Hepatocyte (in vitro differentiated cells): Measurements from ENCODE around the gene HECTD4. TPM values are rescaled to one million over a fixed set of nuclear protein-coding genes. Genes with fewer than 3 reads are reported as not detected.

Experiments
- DNase-seq: peaks from one replicate; pipeline ENCODE4 v3.0.0-alpha.2; 2016; ENCODE audit warnings: low spot score
- H2AFZ ChIP-seq: fragments of 200-600 bp; sonication (generic); 2 replicates; pipeline ENCODE4 v1.6.0; 2016; ENCODE audit warnings: antibody characterized with exemption, mild to moderate bottlenecking
- H3K27ac ChIP-seq: fragments of 200-600 bp; sonication (generic); 2 replicates; pipeline ENCODE4 v1.5.1; 2016; ENCODE audit warnings: mild to moderate bottlenecking
- H3K27me3 ChIP-seq: fragments of 200-600 bp; sonication (generic); 2 replicates; pipeline ENCODE4 v1.6.1; 2016
- H3K36me3 ChIP-seq: fragments of 200-600 bp; sonication (generic); replicated peaks from 2 replicates; pipeline ENCODE4 v1.5.1; 2016; ENCODE audit warnings: low read depth; ENCODE audit not compliant: insufficient read depth
- H3K4me1 ChIP-seq: fragments of 200-600 bp; sonication (generic); 2 replicates; pipeline ENCODE4 v1.5.1; 2016; ENCODE audit warnings: mild to moderate bottlenecking, moderate library complexity; ENCODE audit not compliant: insufficient read depth
- H3K4me2 ChIP-seq: fragments of 200-600 bp; sonication (generic); 2 replicates; pipeline ENCODE4 v1.6.0; 2016
- H3K4me3 ChIP-seq: fragments of 200-600 bp; sonication (generic); 2 replicates; pipeline ENCODE4 v1.5.1; 2016; ENCODE audit warnings: mild to moderate bottlenecking
- H3K79me2 ChIP-seq: fragments of 200-600 bp; sonication (generic); 2 replicates; pipeline ENCODE4 v1.6.0; 2017; ENCODE audit warnings: mild to moderate bottlenecking
- H3K9me2 ChIP-seq: fragments of 200-600 bp; sonication (generic); replicated peaks from 2 replicates; pipeline ENCODE4 v1.6.0; 2017; ENCODE audit warnings: mild to moderate bottlenecking; ENCODE audit not compliant: insufficient read depth
- H3K9me3 ChIP-seq: fragments of 200-600 bp; sonication (generic); 2 replicates; pipeline ENCODE4 v1.5.1; 2016; ENCODE audit warnings: low read depth, mild to moderate bottlenecking
- H4K20me1 ChIP-seq: fragments of 200-600 bp; sonication (generic); 2 replicates; pipeline ENCODE4 v1.6.0; 2016; ENCODE audit warnings: mild to moderate bottlenecking; ENCODE audit not compliant: insufficient read depth, poor library complexity, severe bottlenecking
- EZH2 ChIP-seq: fragments of 200-600 bp; sonication (generic); IDR thresholded peaks from 2 replicates; pipeline ENCODE4 v1.6.1; 2016; ENCODE audit warnings: antibody characterized with exemption, mild to moderate bottlenecking, borderline replicate concordance
- EZH2phosphoT487 ChIP-seq: fragments of 200-600 bp; sonication (generic); IDR thresholded peaks from one replicate; pipeline ENCODE4 v1.6.1; 2018; ENCODE audit warnings: antibody characterized with exemption, mild to moderate bottlenecking, low read depth, moderate library complexity; ENCODE audit not compliant: unreplicated experiment, severe bottlenecking
- WGBS: methylation state at CpG from one replicate; pipeline ENCODE4 v1.1.6; 2016; ENCODE audit warnings: low lambda C conversion rate; ENCODE audit errors: missing lambda C conversion rate; 5-methylcytosine and 5-hydroxymethylcytosine counted together
- polyA plus RNA-seq: library from polyadenylated mRNA; unstranded; fragments of >200 nt; fragmentation: Nextera tagmentation; extraction: Ambion mirVana; gene quantifications from 2 replicates; pipeline ENCODE4 v1.2.1, GENCODE V29; 2016
- total RNA-seq: library from RNA; depleted of rRNA; stranded (reverse); fragments of >200 nt; gene quantifications from 2 replicates; pipeline ENCODE4 v1.2.3, GENCODE V29; 2014
- TF ChIP-seq, protein P1 (sequence below): fragments of 200-600 bp; sonication (generic); IDR thresholded peaks from 2 replicates; pipeline ENCODE4 v1.5.1; 2016; ENCODE audit warnings: antibody characterized with exemption, mild to moderate bottlenecking; ENCODE audit not compliant: poor library complexity

HECTD4 gene
- total and polyA plus RNA-seq, 2 experiments from 2014 or later, result 22.7 to 27.1 TPM

DNA sequence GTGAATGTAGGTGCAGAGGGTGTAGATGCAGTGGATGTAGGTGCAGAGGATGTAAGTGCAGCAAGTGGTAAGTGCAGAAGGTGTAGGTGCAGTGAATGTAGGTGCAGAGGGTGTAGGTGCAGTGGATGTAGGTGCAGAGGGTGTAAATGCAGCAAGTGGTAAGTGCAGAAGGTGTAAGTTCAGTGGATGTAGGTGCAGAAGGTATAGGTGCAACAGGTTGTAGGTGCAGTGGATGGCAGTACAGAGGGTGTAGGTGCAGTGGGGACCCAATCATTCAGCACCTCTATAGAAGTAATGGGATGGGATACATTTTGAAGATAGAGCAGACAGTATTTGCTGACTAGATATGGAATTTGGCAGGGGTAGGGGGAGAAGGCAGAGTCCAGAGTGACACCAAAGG is 85.0 kb downstream of the HECTD4 start:
- no peaks in the 10 kb centered on the region for H3K36me3 ChIP-seq

GRCh38 chr12:112296183-112296582 is 86.0 kb downstream of the HECTD4 start:
- Histone ChIP-seq H2AFZ (no peak overlapping the region), H4K20me1 (no peaks in the 10 kb centered on the region), H3K79me2 (no peaks in the 10 kb centered on the region), H3K36me3 (no peaks in the 10 kb centered on the region), H3K9me3 (no peaks in the 10 kb centered on the region), H3K4me2 (no peak overlapping the region), H3K9me2 (no peaks in the 10 kb centered on the region), H3K4me3 (no peak overlapping the region), H3K4me1 (no peaks in the 10 kb centered on the region), H3K27me3 (no peaks in the 10 kb centered on the region), H3K27ac (no peak overlapping the region)
- TF ChIP-seq, protein P1, sequence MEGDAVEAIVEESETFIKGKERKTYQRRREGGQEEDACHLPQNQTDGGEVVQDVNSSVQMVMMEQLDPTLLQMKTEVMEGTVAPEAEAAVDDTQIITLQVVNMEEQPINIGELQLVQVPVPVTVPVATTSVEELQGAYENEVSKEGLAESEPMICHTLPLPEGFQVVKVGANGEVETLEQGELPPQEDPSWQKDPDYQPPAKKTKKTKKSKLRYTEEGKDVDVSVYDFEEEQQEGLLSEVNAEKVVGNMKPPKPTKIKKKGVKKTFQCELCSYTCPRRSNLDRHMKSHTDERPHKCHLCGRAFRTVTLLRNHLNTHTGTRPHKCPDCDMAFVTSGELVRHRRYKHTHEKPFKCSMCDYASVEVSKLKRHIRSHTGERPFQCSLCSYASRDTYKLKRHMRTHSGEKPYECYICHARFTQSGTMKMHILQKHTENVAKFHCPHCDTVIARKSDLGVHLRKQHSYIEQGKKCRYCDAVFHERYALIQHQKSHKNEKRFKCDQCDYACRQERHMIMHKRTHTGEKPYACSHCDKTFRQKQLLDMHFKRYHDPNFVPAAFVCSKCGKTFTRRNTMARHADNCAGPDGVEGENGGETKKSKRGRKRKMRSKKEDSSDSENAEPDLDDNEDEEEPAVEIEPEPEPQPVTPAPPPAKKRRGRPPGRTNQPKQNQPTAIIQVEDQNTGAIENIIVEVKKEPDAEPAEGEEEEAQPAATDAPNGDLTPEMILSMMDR, result no peak
- no peak for TF ChIP-seq EZH2
- no peak for TF ChIP-seq EZH2phosphoT487
- no peak for DNase-seq
- 98% methylated on average over 3 of the region's 3 CpGs for WGBS

More for the DNA sequence above, 85.0 kb downstream of the HECTD4 start:
- TF ChIP-seq EZH2 (no peak), EZH2phosphoT487 (no peak)
- TF ChIP-seq, protein P1, result no peak
- Histone ChIP-seq H3K27ac (no peak overlapping the region), H2AFZ (no peak overlapping the region), H4K20me1 (no peaks in the 10 kb centered on the region), H3K4me2 (no peak overlapping the region), H3K79me2 (no peaks in the 10 kb centered on the region), H3K4me3 (no peak overlapping the region), H3K4me1 (no peaks in the 10 kb centered on the region), H3K9me3 (no peaks in the 10 kb centered on the region), H3K9me2 (no peaks in the 10 kb centered on the region), H3K27me3 (no peaks in the 10 kb centered on the region)
- no peak for DNase-seq

DNA sequence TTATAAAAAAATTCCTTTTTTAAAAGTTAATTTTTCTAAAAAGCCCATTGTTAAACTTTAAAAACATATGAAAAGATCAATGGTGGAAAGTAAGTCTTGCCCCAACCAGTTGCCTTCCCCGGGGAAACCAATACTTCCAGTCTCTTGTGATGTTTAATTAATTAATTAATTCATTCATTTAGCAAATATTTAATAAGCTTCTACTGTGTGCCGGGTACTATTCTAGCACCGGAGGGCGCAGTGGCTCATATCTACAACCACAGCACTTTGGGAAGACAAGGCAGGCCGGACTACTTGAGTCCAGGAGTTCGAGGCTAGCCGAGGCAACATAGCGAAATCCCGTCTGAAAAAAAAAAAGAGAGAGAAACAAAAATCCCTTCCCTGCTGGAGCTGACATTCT is 87.4 kb downstream of the HECTD4 start:
- peak; percentile 8 for DNase-seq
- no peak overlapping the region for H3K27ac ChIP-seq
- TF ChIP-seq, protein P1, result no peak
- no peak for TF ChIP-seq EZH2
- no peak for TF ChIP-seq EZH2phosphoT487
- H3K4me3 ChIP-seq, result no peak overlapping the region
- H3K27me3 ChIP-seq, result no peaks in the 10 kb centered on the region
- no peak overlapping the region for H3K4me2 ChIP-seq
- H3K36me3 ChIP-seq, result no peaks in the 10 kb centered on the region
- WGBS, result 96% methylated on average over 9 of the region's 9 CpGs
- H3K9me3 ChIP-seq, result no peaks in the 10 kb centered on the region
- no peaks in the 10 kb centered on the region for H4K20me1 ChIP-seq
- no peaks in the 10 kb centered on the region for H3K4me1 ChIP-seq
- H3K79me2 ChIP-seq, result no peaks in the 10 kb centered on the region
- H3K9me2 ChIP-seq, result no peaks in the 10 kb centered on the region
- no peak overlapping the region for H2AFZ ChIP-seq

GRCh38 chr12:112288638-112289037 is 93.6 kb downstream of the HECTD4 start:
- Histone ChIP-seq H3K4me3 (no peak overlapping the region), H3K79me2 (peaks cover 14% of the 10 kb centered on the region), H3K9me2 (no peaks in the 10 kb centered on the region), H3K4me2 (no peak overlapping the region), H3K36me3 (no peaks in the 10 kb centered on the region), H2AFZ (no peak overlapping the region), H3K4me1 (no peaks in the 10 kb centered on the region), H3K27ac (no peak overlapping the region), H3K27me3 (no peaks in the 10 kb centered on the region), H4K20me1 (no peaks in the 10 kb centered on the region), H3K9me3 (peaks cover 5% of the 10 kb centered on the region)
- DNase-seq, result no peak
- 100% methylated on average over 1 of the region's 1 CpG for WGBS
- TF ChIP-seq, protein P1, result no peak
- TF ChIP-seq EZH2 (no peak), EZH2phosphoT487 (no peak)
